NCI-H2227 (cell line): Measurements from ENCODE around the gene TMEM266.
"Not testable (repeated sequence)": the region's sequence is repeated elsewhere in the genome, so short reads cannot be mapped to it uniquely, and the experiment has no call there.

Experiments used
- DNase-seq: peaks from one replicate; lab custom pipeline; 2025; ENCODE audit not compliant: unreplicated experiment; lab: John Stamatoyannopoulos, UW

TMEM266 gene

GRCh38 chr15:76059320-76060117 is at the start of gene TMEM266:
Gene TMEM266 (plus strand): TSS chr15:76059985. CDS start chr15:76134264, 74,279 bp downstream.
- DNase-seq, result peak; percentile 82

GRCh38 chr15:76010613-76011012 is 49.2 kb upstream of the TMEM266 start:
- no peak for DNase-seq

- DNase-seq, result no peak
Observed at GRCh38 chr15:76011627-76012551, 47.9 kb upstream of the TMEM266 start, which contains the start of gene NRG4. Gene NRG4 (minus strand): TSS chr15:76012424. CDS start chr15:76011230, 1,194 bp downstream.

- not testable (repeated sequence) for DNase-seq
Observed at GRCh38 chr15:76013470-76013869, 46.3 kb upstream of the TMEM266 start.

- DNase-seq, result no peak
Observed at GRCh38 chr15:76024021-76024768, 35.6 kb upstream of the TMEM266 start.

- DNase-seq, result no peak
Observed at GRCh38 chr15:76032046-76032445, 27.7 kb upstream of the TMEM266 start.

- no peak for DNase-seq
Observed at GRCh38 chr15:76033438-76033837, 26.3 kb upstream of the TMEM266 start.

GRCh38 chr15:76034111-76034510 is 25.7 kb upstream of the TMEM266 start:
- no peak for DNase-seq

- DNase-seq, result no peak
Observed at GRCh38 chr15:76035593-76035992, 24.2 kb upstream of the TMEM266 start.

GRCh38 chr15:76038512-76038911 is 21.3 kb upstream of the TMEM266 start:
- DNase-seq, result no peak

- not testable (repeated sequence) for DNase-seq
Observed at GRCh38 chr15:76054201-76054600, 5.6 kb upstream of the TMEM266 start.

- DNase-seq, result no peak
Observed at GRCh38 chr15:76056931-76057330, 2.9 kb upstream of the TMEM266 start.

GRCh38 chr15:76057332-76058000 is 2.3 kb upstream of the TMEM266 start:
- peak; percentile 45 for DNase-seq

GRCh38 chr15:76058714-76059319 is 968 bp upstream of the TMEM266 start:
- peak; percentile 2 for DNase-seq

GRCh38 chr15:76060118-76060989 is 569 bp downstream of the TMEM266 start:
- DNase-seq, result no peak

GRCh38 chr15:76061700-76062099 is 1.9 kb downstream of the TMEM266 start:
- no peak for DNase-seq

GRCh38 chr15:76062286-76062685 is 2.5 kb downstream of the TMEM266 start:
- DNase-seq, result no peak

GRCh38 chr15:76064375-76064774 is 4.6 kb downstream of the TMEM266 start:
- DNase-seq, result no peak

- DNase-seq, result no peak
Observed at GRCh38 chr15:76065245-76065644, 5.5 kb downstream of the TMEM266 start.
